GM08714 (cell line): ENCODE results near the gene INSL6.

ENCODE experiments used
- H3K4me3 ChIP-seq: fragments of 200-500 bp; sonication (Bioruptor generic); 2 replicates; pipeline ENCODE4 v1.5.1; 2014; ENCODE audit warnings: mild to moderate bottlenecking, low read length, inconsistent platforms
- ZNF274 ChIP-seq: IDR thresholded peaks from 2 replicates; pipeline ENCODE4 v1.6.1; 2012; ENCODE audit warnings: mild to moderate bottlenecking, low read depth, low read length

INSL6 gene

GRCh38 chr9:5144217-5144616 is 41.2 kb downstream of the INSL6 start:
- H3K4me3 ChIP-seq: no peak overlapping the region
- TF ChIP-seq ZNF274: no peak

DNA sequence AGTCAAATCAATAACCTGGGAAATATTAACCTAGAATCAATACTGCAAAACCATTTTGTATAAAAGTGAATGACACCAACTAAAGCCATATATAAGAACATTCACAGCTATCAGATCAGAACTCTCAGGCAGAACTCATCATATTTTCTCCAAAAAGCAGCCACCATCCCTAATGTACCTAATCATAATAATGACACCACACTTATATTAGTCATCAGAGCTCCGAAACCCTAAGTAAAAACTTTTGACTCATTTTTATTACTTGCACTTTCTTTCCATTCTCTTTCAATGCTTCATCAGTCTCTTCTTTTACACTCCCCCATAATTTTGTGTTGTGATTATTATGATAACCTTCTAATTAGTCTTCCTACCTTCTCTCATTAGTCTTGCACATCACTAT is 45.3 kb downstream of the INSL6 start:
- H3K4me3 ChIP-seq: no peak overlapping the region
- no peak for TF ChIP-seq ZNF274

- no peak for TF ChIP-seq ZNF274
These were observed 62.9 kb downstream of the INSL6 start for GRCh38 chr9:5122516-5122915.

DNA sequence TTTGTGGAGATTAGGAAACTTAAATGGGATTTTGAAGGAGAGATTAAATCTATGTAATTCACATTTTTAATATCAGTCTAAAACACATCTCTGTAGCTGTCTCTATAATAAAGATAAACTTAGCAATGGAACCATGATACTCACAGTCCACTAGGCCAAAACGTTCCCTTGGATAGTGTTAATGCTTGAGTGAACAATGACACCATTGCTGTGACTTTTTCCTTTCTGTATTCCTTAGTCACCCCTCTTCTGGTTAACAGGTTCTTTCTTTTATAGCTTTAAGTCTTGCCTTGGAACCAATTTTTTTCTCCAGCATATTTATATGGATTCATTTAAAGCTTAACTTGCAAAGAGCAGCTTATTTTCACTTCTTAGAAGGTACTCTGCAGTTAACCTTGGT is 63.3 kb downstream of the INSL6 start:
- no peak for TF ChIP-seq ZNF274
- no peak overlapping the region for H3K4me3 ChIP-seq

More at GRCh38 chr9:5122516-5122915, 62.9 kb downstream of the INSL6 start:
- no peak overlapping the region for H3K4me3 ChIP-seq

DNA sequence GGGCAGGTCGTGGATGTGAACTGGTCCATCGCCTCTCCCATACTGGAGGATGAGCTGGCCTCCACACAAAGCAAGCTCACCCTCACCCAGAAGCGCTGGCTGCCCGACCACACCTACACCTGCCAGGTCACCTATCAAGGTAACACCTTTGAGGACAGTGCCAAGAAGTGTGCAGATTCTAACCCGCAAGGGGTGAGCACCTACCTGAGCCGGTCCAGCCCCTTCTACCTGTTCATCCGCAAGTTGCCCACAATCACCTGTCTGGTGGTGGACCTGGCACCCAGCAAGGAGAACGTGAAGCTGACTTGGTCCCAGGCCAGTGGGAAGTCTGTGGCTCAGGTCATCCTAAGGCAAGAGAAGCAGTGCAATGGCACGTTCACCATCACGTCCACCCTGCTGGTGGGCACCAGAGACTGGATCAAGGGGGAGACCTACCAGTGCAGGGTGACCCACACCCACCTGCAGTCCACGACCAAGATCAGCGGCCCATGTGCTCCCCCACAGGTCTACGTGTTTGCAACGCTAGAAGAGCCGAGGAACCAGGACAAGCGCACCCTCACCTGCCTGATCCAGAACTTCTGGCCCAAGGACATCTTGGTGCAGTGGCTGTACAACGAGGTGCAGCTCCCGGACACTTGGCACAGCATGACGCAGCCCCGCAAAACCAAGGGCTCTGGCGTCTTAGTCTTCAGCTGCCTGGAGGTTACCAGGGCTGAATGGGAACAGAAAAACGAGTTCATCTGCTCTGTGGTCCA is 71.3 kb downstream of the INSL6 start:
- TF ChIP-seq ZNF274: no peak
- H3K4me3 ChIP-seq: no peak overlapping the region
